Placental pericyte (primary cell): Measurements from ENCODE around the gene LILRB2. TPM values are rescaled to one million over a fixed set of nuclear protein-coding genes. Genes with fewer than 3 reads are reported as not detected.

ENCODE experiments used
- small RNA-seq: library from RNA; depleted of rRNA; stranded (forward); fragments of <200 nt; gene quantifications from one replicate; pipeline ENCODE3, GENCODE V24; 2012; ENCODE audit warnings: low replicate concordance
- total RNA-seq: library from RNA; depleted of rRNA; stranded (reverse); fragments of >200 nt; gene quantifications from 2 replicates; pipeline ENCODE4 v1.2.3, GENCODE V29; 2012

The LILRB2 gene
- total RNA-seq = not detected in 2 replicates

DNA sequence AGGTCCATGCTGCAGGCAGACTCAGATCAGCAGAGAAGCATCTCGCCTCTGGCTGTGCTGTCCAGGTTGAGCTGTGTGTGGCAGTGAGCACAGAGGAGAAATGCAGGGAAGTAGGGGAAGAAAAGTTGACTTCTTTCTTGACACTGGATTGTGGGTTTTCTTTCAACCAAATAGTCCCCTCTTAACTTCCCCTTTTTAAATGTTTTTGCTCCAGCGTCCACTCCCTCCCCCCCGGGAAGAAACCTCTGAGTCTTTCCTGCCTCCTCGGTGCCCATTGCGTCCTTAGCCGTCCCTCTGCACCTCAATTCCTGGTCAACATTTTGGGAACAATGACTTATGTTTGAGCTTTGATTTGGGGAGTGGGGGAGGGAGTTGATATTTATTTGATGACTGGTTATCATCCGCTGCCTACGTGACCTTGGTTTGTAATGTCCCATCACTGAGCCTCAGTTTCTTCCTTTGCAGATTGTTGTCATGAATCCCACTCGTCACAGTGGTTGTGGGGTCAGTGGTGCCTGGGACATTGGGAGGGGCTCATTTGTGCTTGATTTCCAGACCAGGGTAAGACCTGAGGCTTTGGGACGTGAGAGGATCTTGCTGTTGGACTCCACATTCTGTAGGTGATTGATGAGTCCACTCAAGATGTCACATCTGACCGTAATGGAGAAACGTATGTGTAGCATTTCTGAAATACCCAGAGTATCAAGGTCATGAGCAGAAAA lies at the start of gene LILRB2:
TSS of gene LILRB2 (minus strand) at position 104 of the 722 bp plus-strand sequence. CDS start 614 bp downstream, outside the sequence.

GRCh38 chr19:54312436-54313377 lies 31.8 kb upstream of the LILRB2 start, which contains the start of gene LILRA5:
LILRA5 (minus strand) TSS chr19:54313166; CDS start chr19:54313019, 147 bp downstream.

DNA sequence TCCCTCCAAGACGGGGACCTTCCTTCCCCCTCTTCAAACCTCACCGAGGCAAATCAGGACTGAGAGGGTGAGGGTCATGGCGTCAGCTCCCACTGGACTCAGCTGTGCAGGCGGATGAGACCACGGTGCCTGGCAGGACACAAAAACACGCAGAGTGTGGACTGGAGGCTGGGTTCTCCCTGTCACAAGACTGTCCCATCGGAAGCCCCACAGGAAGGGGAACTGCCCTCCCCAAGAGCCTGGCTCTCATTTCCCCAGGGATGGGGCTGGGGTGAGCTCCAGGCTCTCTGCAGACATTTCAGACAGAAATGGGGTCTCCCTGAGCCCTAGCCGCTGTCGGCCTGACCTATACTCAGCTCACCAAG lies 23.8 kb downstream of the LILRB2 start, which contains the start of gene LILRB5:
TSS of gene LILRB5 (minus strand) at position 158 of the 365 bp plus-strand sequence. CDS start at position 78, 80 bp downstream.

DNA sequence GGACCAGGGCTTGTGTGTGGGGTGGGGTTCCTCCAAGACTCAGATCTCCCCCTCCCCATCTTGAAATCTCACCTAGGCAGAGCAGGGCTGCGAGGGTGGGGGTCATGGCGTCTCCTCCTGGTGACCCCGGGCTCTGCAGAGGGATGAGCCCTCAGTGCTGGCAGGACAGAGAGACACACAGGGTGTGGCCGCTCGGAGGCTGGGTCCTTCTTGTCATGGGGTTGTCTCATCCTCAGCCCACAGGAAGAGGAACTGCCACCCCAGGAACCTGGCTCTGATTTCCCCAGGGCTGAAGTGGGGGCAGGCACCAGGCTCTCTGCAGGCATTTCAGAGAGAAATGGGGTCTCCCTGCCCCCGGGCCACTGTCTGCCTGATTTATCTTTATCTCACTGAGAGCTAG lies 38.3 kb downstream of the LILRB2 start, which contains the start of gene LILRA6:
TSS of gene LILRA6 (minus strand) at position 145 of the 400 bp plus-strand sequence.

Small RNA genes within 50 kb of the gene (small RNA-seq; reads per million reads assigned to genes)
- gene AC245884.12 (not detected), gene MIR4752 (not detected), gene RNU6-1307P (not detected)

Other genes with a start within 250 kb of the LILRB2 start
- not detected in 2 replicates for gene VSTM1, start 217.2 kb downstream of the LILRB2 start, total RNA-seq
- not detected in 2 replicates for gene TARM1, start 199.7 kb downstream of the LILRB2 start, total RNA-seq
- gene OSCAR, start 180.3 kb downstream of the LILRB2 start, total RNA-seq = 0.86 and 2.8 TPM in 2 replicates
- gene NDUFA3, start 178.3 kb downstream of the LILRB2 start, total RNA-seq = 7.0 and 12.9 TPM in 2 replicates
- gene TFPT, start 165.5 kb downstream of the LILRB2 start, total RNA-seq = 15.2 and 21.9 TPM in 2 replicates
- gene PRPF31, start 165.4 kb downstream of the LILRB2 start, total RNA-seq = 53.8 and 69.1 TPM in 2 replicates
- 11.9 and 28.7 TPM in 2 replicates for gene CNOT3, start 143.3 kb downstream of the LILRB2 start, total RNA-seq
- gene LENG1, start 121.4 kb downstream of the LILRB2 start, total RNA-seq = 3.3 and 8.1 TPM in 2 replicates
- not detected in 2 replicates for gene TMC4, start 108.0 kb downstream of the LILRB2 start, total RNA-seq
- gene MBOAT7, start 91.5 kb downstream of the LILRB2 start, total RNA-seq = 64.3 and 77.5 TPM in 2 replicates
- 78.5 and 93.9 TPM in 2 replicates for gene TSEN34, start 89.8 kb downstream of the LILRB2 start, total RNA-seq
- gene RPS9, start 80.3 kb downstream of the LILRB2 start, total RNA-seq = 1,175 and 2,475 TPM in 2 replicates
- gene LILRB3, start 58.1 kb downstream of the LILRB2 start, total RNA-seq = not detected in 2 replicates
- gene LILRA6, start 38.3 kb downstream of the LILRB2 start, total RNA-seq = not detected in 2 replicates
- gene LILRB5, start 23.8 kb downstream of the LILRB2 start, total RNA-seq = not detected in 2 replicates
- not detected in 2 replicates for gene LILRA5, start 32.1 kb upstream of the LILRB2 start, total RNA-seq
- not detected in 2 replicates for gene LILRA4, start 58.1 kb upstream of the LILRB2 start, total RNA-seq
- gene LAIR1, start 83.8 kb upstream of the LILRB2 start, total RNA-seq = not detected in 2 replicates
- not detected in 2 replicates for gene TTYH1, start 134.4 kb upstream of the LILRB2 start, total RNA-seq
- gene LENG8, start 168.1 kb upstream of the LILRB2 start, total RNA-seq = 56.7 and 85.0 TPM in 2 replicates
- gene LENG9, start 182.7 kb upstream of the LILRB2 start, total RNA-seq = 5.4 and 6.1 TPM in 2 replicates
- gene CDC42EP5, start 192.2 kb upstream of the LILRB2 start, total RNA-seq = 8.5 and 9.4 TPM in 2 replicates
- not detected in 2 replicates for gene LAIR2, start 221.7 kb upstream of the LILRB2 start, total RNA-seq